Activated CD8-positive, alpha-beta memory T cell treated with anti-CD3 and anti-CD28 coated beads, Interleukin-2, amount 50 U/mL, for 4 hours (primary cell): ENCODE results near the gene CGB3.
A peak's percentile ranks its signal among the peaks of the same experiment; 100 is the strongest.

Experiments
- DNase-seq: peaks from one replicate; pipeline ENCODE4 v3.0.0-alpha.2; 2020

CGB3 gene

DNA sequence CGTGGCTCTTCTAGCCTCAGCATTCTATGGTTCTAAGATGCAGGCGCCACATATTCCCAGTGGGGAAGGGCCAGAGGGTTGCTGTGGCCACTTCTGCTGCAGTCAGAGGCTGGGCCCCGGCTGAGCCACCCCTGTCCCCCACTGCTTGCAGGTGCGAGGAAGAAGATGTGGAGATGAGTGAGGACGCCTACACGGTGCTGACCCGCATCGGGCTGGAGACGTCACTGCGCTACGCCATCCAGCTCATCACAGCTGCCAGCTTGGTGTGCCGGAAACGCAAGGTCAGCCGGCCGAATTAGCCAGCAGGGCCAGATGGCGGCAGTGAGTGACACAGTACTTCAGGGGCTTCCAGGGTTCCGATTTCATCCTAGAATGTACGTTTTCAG, 9.3 kb downstream of the CGB3 start:
- DNase-seq: no peak

DNA sequence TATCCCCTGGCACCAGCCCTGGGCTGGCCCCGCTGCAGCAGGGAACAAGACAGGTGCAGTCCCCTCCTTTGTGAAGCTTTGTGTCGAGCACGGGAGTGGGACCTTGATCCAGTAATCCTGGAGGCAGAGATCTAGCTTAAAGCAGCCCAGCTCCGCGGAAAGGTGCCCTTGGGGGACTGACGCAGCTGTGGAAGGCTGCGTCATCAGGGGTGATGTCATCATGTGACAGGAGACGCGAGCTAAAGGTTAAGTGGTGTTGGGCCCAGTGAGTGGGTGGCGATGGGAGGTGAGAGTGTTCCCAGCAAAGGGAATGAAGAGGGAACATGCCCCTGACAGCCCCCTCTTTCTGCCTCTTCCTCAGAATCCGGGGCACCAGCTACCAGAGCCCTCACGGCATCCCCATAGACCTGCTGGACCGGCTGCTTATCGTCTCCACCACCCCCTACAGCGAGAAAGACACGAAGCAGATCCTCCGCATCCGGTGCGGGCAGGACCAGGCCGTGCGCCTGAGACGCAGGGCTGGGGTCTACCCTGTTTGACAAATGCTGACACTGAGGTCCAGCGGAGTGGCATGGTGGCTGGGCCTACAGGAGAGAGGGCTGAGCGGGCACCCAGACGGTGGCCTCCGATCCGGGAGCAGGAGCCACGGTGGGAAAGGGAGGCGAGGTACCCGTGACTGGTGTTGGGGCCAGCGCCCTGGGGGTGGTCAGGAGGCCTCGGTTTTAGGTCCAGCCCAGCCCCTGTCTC, 9.8 kb downstream of the CGB3 start:
- DNase-seq: no peak

DNA sequence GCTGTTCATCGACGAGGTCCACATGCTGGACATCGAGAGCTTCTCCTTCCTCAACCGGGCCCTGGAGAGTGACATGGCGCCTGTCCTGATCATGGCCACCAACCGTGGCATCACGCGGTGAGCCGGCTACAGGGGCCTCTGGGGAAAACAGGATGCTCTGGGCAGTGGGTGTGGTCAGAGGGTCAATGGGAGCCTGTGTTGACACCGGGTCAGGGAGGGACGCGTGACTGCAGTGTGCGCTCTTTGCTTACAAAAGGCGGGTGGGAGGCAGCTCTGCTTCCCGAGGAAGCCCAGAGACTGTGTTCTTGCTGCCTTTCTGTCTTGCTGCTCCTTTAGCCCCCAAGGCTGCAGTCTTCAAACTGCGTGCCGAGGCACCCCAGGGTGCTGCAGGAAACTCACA, 12.9 kb downstream of the CGB3 start:
- no peak for DNase-seq

DNA sequence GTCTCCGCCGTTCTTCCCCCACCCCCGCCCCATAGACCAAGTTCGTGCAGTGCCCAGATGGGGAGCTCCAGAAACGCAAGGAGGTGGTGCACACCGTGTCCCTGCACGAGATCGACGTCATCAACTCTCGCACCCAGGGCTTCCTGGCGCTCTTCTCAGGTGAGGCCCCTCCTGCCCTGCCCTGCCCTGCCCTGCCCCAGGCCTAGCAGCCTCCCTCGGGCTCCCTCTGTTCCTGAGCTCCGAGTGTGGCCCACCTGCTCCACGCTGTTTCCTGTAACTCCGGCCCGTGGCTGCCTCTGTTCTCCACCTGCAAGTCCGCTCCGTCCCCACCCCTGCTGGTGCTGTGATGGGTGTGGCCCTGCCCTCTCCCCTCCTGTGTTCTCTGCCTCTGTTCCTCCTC, 13.7 kb downstream of the CGB3 start:
- no peak for DNase-seq

DNA sequence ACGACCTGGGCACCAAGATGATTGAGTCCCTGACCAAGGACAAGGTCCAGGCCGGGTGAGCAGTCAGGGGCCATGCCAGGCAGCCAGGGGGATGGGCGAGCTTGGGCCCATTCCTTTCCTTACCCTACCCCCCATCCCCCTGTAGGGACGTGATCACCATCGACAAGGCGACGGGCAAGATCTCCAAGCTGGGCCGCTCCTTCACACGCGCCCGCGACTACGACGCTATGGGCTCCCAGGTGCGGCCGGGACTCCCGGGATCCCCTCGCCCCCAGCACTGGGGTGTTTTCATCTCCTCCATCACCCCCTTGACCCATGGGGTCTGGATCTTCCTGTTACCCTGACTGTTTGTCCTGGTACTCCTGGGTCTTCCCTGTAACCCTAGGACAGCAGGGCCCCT, 14.3 kb downstream of the CGB3 start:
- no peak for DNase-seq

DNA sequence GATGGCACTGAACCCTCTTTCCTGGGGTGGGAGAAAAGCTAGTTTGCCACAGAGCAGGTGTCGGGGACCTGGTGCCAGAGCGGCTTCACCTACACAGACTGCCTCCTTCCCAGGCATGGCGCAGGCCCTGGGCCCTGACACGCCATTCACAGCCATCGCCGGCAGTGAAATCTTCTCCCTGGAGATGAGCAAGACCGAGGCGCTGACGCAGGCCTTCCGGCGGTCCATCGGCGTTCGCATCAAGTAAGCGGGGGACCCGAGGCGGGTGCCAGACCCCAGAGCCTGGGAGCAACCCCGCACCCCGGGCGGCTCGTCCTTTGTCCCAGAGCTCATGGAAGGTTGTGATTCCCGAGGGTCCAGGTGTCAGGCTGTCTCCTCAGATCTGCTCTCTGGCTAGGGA, 17.2 kb downstream of the CGB3 start:
- DNase-seq: no peak

DNA sequence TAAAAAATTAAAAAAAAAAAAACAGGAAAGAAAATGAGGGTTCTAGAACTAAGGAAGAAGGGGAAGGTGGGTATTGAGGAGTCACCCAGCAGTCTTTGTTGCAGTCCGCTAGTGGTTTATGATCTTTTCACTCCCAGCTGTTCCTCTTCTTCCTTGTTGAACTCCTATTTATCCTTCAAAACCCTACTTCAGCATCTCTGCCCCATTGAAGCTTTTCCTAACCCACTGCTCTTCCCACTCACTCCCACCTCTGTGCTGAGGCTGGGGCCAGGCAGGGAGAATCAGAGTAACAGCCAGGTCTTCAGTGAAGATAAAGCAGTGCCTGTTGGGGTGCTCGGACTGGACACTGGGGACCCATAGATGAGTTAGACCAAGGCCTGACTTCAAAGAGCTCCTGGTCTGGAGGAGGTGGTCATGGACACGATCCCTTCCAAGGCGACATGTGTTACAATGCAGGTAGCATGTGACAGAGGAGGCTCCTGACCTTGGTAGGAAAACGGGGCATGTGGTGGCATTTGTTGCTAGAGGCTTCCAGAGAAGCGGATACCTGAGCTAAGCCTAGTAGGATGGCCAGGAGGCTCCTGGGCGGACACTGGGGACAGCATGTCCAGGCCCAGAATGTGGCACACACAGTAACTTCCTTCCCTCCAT, 19.0 kb downstream of the CGB3 start:
- no peak for DNase-seq

DNA sequence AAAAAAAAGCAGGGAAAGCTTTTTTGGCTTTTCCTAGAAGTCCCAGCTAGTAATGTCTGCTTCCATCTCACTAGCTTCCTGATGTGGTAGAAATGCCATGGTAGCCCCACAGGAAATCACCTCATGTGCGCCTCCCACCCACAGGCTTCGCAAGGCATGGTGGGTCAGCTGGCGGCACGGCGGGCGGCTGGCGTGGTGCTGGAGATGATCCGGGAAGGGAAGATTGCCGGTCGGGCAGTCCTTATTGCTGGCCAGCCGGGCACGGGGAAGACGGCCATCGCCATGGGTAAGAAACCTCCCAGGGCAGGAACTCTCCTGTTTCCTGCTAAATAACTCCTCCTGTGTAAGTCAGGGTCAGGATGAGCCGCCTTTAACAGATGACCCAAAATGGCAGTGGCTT, 20.0 kb downstream of the CGB3 start:
- DNase-seq: no peak

DNA sequence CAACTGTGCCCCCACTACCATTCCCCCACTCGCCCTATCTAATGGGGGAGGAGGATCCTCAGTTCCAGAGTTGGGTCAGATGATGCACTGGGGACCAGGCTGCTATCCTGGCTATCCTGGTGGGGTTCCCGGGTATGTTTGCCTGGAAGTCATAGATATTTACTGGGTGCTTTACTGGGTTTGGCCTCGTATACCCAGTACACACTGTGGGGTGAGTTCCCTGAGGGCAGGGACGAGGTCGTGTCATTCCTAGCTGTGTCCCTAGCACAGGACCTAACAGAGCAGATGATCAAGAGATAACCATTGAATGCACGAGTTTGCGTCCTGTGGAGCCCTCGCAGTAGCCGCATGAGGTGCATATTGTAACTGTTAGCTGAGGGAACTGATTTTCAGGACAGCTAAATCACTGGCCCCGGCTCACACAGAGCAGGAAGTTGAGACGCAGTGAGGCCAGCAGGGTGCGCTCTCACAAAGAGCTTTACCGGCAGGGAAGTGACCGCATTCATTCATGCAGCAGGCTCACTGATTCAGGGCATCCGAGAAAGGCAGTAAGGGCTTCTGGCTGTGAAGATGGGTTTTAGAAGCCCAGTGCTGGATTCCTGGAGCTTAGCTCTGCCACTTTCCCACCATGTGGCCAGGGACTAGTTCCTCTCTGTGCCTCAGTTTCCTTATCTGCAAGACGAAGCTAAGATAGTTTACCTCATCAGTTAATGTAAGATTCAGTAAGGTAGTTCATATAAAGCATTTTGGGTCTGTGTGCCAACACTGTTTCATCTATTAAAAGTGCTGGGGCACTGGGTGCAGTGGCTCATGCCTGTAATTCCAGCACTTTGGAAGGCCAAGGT, 24.4 kb downstream of the CGB3 start:
- DNase-seq: peak; percentile 74

DNA sequence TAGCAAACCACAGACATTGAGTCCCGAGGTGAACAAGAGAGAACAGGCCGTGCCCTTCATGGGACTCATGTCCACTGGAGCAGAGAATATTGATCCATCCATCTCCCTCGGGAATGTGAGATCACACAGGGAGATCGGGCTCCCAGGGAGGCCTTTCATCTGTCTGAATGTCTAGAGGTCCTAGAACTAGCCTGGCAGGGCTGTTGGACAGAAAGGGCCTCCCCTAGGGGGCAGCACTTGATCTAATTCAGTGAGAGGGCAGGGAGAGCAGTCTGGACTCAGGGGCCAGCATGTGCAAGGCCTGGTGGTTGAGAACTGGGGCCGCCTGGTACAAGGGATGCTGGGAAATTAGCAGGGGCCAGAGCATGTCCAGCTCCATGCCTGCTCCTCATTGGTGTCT, 26.2 kb downstream of the CGB3 start:
- peak; percentile 53 for DNase-seq

DNA sequence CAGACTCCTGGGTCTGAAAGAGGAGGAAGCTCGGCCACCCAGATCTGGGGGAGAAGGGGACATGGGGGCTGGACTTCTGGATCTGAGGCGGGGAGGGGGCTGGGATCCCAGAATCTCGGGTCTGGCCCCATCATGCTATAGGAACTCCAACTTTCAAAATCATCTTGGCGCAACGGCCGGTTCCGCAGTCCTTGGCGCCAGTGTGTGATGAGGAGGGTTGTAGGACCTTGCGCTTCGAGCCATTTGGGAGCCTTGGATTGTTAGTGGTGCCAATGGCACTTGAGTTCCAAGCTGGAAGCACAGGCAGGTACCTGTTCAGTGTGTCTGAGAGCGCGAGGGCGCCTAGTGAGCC, 30.1 kb downstream of the CGB3 start:
- DNase-seq: no peak

DNA sequence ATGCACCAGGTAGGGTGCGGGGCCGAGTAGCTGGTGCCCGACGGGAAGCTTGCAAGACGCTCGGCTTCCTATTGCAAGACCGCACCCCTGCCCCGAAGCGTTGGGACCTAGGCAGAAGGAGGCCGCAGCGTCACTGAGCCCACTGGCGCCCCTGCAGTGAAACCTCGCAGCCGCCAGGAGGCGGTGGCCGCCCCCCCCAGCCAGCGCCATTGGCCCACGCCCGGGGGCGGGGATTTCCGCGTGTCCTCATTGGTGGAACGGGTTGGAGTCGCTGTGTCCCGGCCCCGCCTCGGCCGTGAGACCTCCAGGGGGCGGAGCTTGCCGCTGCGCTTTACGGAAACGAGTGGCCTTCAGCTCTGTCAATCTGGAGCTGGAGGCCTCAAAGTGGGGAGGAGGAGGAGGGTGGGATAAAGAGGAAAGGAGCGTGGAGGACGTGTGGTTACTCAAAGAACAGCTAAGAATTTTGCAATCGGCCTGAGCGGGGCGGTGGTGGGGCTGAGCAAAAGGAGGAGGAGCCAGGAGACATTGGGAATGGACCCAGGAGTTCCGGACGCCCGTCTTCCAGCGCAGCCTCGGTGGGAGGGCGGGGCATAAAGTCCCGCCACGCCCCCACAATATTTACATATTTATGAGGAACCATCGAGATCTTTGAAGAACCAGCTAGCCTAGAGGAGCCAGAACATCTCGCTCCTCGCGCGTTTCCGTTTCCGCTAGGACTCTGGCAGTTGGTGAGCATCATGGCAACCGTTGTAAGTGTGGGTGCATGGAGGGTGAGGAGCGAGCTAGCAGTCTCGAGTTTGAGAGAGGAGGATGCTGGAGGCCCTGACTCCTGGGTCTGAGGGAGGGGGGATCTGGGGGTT, 30.7 kb downstream of the CGB3 start, which contains the start of the genes GYS1 and RUVBL2:
TSS of gene GYS1 (minus strand) at position 135 of the 860 bp plus-strand sequence. CDS start 197 bp downstream, outside the sequence.
TSS of gene RUVBL2 (plus strand) at position 713 of the 860 bp plus-strand sequence. CDS start at position 738, 25 bp downstream.
- peak; percentile 99 for DNase-seq

DNA sequence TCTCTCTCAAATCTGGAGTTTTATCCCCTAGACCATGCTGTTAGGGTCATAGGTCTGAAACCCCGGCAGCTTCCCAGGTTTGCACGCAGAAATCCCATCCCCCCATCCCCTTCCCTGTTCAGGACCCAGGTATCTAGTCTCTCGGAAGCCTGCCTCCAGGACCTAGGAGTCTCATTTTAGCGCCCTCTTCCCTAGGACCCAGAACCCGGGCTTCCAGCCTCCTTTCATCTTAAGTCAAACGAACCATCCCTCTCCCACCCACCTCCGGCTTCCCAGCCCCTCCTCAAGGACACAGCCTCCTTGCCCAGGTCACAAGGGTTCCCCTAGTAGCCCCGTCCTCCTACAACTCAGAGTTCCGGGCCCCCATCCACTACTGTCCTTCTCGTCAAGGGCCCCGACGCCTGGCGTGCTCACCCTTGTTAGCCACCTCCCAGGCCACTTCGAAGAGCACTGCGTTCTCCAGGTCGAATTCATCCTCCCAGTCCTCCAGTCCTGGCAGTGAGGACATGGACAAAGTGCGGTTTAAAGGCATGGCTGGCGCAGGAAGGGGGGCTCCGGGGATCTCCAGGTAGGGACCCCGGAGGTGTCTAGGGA, 31.5 kb downstream of the CGB3 start:
- DNase-seq: no peak

DNA sequence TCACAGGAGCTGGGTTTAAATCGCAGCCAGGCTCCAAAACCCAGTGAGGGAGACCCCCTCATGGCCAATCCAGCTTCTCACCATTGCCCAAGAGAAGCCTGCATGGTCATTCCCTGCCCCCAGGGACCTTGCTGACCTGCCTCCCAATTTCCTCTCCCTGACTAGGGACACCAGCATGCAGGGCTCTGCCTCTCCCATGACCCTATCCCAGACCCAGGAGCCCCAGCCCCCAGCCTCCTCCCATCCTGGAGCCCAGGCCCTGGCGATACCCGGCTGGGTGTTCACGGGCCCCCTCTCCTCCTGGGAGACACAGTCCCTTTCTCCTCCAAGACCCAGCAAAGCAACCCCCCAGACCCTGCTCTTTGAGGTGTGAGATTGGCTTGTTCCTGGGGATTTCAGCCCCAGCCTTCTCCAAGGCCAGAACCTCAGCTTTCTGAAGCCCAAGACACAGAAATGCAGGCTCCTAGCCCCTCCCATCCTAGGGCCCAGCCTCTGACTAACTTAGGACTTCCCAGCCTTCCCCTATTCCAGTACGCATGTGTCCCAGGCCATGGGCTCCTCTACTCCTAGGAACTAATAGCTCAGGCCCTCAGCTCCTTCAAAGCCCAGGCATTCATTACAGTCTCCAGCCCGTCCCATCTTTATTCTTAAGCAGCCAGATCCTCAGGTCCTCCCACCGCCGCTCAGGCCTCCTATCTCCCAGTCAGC, 32.1 kb downstream of the CGB3 start:
- no peak for DNase-seq

DNA sequence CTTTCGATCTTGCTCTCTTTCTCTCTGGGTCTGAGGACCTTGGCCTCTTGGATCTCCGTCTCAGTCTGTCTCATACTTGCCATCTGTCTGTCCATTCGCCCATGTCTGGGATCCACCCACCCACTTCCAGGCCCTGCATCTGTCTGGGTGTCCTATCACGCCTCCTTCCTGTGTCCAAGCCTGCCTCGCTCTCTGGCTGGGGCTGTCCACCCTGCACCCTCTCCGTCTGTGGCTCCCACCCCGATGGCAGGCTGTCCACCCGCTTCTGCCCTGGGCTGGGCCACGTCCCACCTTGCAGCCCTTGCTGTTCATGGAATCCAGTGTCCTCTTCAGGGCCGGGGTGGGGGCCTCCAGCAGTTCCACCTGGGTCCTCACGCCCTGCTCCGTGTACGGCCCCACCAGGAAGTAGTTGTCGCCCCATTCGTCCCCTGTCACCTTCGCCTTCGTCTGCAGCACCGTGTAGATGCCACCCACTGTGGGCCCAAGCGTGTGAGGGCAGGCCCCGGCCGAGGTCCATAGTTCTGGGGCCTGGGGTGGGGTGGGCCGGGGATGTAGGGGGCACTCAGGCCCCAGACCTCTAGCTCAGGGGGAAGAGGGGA, 33.0 kb downstream of the CGB3 start:
- no peak for DNase-seq

DNA sequence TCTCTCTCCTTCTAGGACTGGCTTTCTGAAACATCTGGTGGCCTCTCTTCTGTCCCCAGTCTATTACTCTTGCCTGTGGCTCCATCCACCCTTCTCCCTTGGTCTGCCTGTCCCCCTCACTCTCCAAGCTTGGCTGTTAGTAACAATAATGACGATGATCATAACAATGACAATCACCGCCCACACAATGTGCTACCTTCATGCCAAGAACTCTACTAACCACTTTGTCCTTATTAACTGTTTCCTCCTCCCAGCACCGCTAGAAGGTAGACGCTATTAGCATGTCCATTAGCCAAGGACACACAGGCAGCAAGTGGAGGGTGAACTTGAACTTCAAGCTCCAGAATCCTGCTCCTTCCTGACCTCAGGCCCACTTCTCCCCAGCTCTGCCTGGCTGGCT, 33.7 kb downstream of the CGB3 start:
- no peak for DNase-seq

DNA sequence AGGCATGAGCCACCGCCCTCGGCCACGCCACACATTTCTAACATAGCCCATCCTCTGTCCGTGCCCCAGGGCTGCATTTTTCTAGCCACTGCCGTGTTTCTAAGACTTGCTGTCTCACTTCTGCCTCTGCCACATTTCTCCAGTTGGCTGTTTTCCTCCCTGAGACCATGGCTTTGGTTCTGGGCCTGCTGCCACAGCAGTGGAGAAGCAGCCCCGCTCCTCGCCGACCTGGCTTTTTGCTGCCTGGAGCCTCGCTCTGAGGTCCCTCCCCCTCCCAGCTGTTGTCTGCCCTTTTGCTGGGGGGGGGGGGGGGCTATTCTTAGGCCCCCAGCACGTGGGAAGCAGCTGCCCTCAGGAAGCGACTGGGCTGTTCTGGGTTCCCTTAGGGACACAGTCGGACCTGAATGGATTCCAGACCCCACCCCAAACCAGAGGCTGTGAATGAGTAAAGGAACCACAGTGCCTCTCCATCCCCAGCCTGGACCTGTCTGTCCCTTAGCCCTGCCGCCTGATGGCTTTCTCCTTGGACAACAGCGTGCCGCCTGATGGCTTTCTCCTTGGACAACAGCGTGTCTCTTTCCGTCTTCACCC, 34.3 kb downstream of the CGB3 start:
- no peak for DNase-seq

DNA sequence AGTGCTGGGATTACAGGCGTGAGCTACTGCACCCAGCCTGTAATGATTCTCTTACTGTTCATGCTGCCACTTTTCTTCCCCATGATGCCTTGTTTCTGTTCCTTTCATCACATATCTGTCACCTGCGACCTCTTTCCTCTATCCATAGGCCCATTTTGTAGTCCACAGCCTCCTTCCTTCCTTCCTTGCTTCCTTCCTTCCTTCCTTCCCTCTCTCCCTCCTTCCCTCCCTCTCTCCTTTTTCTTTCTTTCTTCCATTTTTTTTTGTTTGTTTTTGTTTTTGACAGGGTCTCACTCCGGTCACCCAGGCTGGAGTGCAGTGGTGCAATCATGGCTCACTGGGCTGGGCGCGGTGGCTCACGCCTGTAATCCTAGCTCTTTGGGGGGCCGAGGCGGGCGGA, 35.3 kb downstream of the CGB3 start:
- no peak for DNase-seq

DNA sequence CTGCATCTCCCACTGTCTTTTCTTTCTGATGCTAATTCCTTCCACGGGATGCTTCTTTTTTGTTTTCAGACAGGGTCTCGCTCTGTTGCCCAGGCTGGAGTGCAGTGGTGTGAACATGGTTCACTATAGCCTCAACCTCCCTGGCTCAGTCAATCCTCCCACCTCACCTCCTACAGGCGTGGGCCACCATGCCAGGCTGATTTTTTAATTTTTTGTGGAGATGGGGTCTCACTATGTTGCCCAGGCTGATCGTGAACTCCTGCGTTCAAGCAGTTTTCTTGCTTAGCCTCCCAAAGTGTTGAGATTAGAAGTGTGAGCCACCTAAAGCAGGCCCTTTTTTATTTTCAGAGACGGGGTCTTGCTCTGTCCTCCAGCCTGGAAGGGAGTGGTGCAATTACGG, 35.8 kb downstream of the CGB3 start:
- no peak for DNase-seq

DNA sequence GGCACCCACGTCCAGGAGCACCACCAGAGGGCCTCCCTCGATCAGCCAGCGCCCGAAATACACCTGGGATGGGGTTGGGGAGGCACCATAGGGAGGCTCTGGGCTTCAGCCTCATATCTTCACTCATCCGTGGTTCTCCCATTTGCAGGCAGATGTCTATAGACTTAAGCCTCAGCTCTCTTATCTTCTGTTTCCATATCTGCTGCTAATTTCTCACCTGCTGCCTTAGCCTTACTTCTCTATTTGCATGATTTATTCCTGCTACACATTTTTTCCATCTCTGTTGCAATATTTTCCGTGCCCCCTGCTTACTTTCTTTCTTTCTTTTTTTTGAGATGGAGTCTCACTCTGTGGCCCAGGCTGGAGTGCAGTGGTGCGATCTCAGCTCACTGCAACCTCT, 36.8 kb downstream of the CGB3 start:
- no peak for DNase-seq

DNA sequence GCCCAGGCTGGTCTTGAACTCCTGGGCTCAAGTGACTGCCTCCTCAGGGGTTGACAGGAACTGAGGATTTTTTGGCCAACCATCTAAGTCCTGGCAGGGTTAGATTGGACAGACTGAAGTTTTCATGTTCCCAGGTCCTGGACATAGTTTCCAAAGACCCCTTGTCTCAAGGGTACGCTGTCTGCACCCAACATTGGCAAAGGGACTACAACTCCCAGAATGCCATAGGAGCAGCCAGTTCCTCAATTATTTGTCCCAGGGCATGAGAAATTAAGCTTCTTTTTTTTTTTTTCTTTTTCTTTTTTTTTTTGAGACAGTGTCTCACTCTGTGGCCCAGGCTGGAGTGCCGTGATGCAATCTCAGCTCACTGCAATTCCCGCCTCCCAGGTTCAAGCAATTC, 37.9 kb downstream of the CGB3 start:
- DNase-seq: no peak
